Gastroesophageal sphincter (tissue), 4 donors: ENCODE measurements around the gene SEZ6L. TPM values are rescaled to one million over a fixed set of nuclear protein-coding genes. Genes with fewer than 3 reads are reported as not detected.

Experiments used
- ATAC-seq: fragments of 150-250 bp; one replicate; pipeline ENCODE4 v1.9.1; 2016; ENCODE audit warnings: mild to moderate bottlenecking, moderate library complexity
- H3K27ac ChIP-seq, 4 donors: fragments of 200-600 bp; sonication (generic) in 3 of 4; 1 replicate in 3 of 4; 2 replicates in 1 of 4; pipeline ENCODE4 v1.5.1; 2016 to 2019
- H3K27me3 ChIP-seq: fragments of 200-600 bp; sonication (generic); one replicate; pipeline ENCODE4 v1.5.1; 2019
- H3K36me3 ChIP-seq, 2 donors: fragments of 200-600 bp; sonication (generic); one replicate each; pipeline ENCODE4 v1.5.1; 2019; ENCODE audit warnings: control low read depth in 1 of 2
- H3K4me1 ChIP-seq, 3 donors: fragments of 200-600 bp; sonication (generic); 1 replicate in 2 of 3; 2 replicates in 1 of 3; pipeline ENCODE4 v1.5.1; 2016 to 2019; ENCODE audit warnings: control low read depth in 2 of 3
- H3K4me3 ChIP-seq, 2 donors: fragments of 200-600 bp; sonication (generic); one replicate each; pipeline ENCODE4 v1.5.1; 2019; ENCODE audit warnings: mild to moderate bottlenecking in 1 of 2, moderate library complexity in 1 of 2
- H3K9me3 ChIP-seq, 3 donors: fragments of 200-600 bp; sonication (generic); one replicate each; pipeline ENCODE4 v1.5.1; 2017 to 2019; ENCODE audit warnings: control low read depth in 2 of 3
- EP300 ChIP-seq: sonication (generic); formaldehyde crosslinking; IDR thresholded peaks from one replicate; pipeline ENCODE4 v1.6.1; 2017; ENCODE audit warnings: antibody characterized with exemption, mild to moderate bottlenecking
- POLR2A ChIP-seq, 2 donors: fragments of 450-650 bp; IDR thresholded peaks; one replicate each; pipeline ENCODE4 v1.6.1; 2017; ENCODE audit warnings: antibody characterized with exemption in 2 of 2, mild to moderate bottlenecking in 2 of 2, moderate library complexity in 1 of 2
- POLR2AphosphoS5 ChIP-seq: sonication (generic); formaldehyde crosslinking; IDR thresholded peaks from one replicate; pipeline ENCODE4 v1.6.1; 2017; ENCODE audit warnings: antibody characterized with exemption
- WGBS, 2 donors: methylation state at CpG; one replicate each; pipeline ENCODE4 v1.1.5; 2018; ENCODE audit warnings: low coverage in 1 of 2; 5-methylcytosine and 5-hydroxymethylcytosine counted together
- total RNA-seq, 4 donors: library from RNA; depleted of rRNA; stranded (reverse); fragments of >200 nt; gene quantifications; one replicate each; pipeline ENCODE4 v1.1.0, GENCODE V29; 2016
- TF ChIP-seq, protein P1 (sequence below), 4 experiments: fragments of 200-600 bp in 2 of 4; fragments of 450-650 bp in 2 of 4; sonication (generic) in 1 of 4; IDR thresholded peaks; one replicate each; pipeline ENCODE4 v1.5.1; 2017 to 2019; ENCODE audit warnings: antibody characterized with exemption in 4 of 4, mild to moderate bottlenecking in 2 of 4, moderate library complexity in 2 of 4

SEZ6L gene
- total RNA-seq, 4 donors from 2014 or later = 0.12 to 0.47 (median 0.28) TPM

DNA sequence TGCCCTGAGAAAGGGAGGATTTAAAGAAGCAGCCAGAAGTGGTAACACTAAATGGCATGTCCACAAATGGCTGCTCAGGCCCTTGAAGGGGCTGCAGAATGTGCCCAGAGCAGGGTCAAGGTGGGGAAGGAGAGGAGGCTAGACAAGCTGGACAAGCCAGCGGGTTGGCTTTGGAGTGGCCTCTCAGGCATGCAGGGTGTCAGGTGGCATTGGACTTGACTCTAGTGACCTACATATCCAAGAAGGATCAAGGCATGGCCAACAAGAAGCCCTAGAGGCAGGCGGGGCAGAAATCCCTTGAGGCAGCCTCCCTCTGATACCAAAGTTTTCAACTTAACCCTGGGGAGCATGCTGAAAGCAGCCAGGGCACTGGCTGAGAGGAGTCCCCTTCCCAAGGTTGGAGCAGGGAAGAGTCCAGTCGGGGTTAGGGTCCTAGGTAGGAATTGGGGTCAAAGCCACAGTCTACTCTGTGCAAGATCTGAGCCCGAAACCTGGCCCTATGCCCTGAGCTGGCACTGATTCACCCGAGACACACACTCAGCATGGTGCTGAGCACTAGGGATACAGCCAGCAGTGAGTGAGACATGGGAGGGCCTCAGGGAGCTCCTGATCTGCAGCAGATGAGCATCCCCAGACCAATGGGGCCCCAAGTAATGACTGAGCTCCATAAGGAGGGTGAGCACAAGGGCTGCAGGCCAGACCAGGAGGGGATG lies 164.0 kb downstream of the SEZ6L start:
- Histone ChIP-seq H3K36me3 (no peaks in the 10 kb centered on the region), H3K4me3 (no peak overlapping the region), H3K27me3 (peaks cover 53% of the 10 kb centered on the region), H3K9me3 (no peaks in the 10 kb centered on the region), H3K4me1 (no peaks in the 10 kb centered on the region), H3K27ac (no peak overlapping the region)
- no peak for TF ChIP-seq POLR2AphosphoS5
- no peak for ATAC-seq
- 58 to 83% methylated on average over 2 to 3 of the region's 5 CpGs for WGBS, 2 donors

DNA sequence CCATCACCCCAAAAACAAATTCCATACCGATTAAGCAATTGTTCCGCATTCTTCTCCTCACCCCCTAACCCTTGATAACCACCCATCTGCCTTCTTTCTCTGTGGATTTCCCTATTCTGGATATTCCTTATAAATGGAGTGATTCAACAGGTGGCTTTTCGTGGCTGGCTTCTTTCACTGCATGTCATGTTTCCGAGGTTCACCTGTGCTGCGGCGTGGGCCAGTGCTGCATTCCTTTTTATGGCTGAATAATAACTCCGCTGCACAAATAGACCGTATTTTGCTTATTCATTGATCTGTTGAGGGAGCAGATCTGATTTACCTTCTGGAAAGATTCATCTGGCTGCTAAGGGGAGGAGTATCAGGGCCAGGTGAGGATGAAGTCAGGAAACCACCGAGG lies 165.0 kb downstream of the SEZ6L start:
- no peak overlapping the region for H3K27ac ChIP-seq
- TF ChIP-seq, protein P1, sequence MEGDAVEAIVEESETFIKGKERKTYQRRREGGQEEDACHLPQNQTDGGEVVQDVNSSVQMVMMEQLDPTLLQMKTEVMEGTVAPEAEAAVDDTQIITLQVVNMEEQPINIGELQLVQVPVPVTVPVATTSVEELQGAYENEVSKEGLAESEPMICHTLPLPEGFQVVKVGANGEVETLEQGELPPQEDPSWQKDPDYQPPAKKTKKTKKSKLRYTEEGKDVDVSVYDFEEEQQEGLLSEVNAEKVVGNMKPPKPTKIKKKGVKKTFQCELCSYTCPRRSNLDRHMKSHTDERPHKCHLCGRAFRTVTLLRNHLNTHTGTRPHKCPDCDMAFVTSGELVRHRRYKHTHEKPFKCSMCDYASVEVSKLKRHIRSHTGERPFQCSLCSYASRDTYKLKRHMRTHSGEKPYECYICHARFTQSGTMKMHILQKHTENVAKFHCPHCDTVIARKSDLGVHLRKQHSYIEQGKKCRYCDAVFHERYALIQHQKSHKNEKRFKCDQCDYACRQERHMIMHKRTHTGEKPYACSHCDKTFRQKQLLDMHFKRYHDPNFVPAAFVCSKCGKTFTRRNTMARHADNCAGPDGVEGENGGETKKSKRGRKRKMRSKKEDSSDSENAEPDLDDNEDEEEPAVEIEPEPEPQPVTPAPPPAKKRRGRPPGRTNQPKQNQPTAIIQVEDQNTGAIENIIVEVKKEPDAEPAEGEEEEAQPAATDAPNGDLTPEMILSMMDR (IDR thresholded peaks at IDR 0.05) = no peak
- no peak for TF ChIP-seq POLR2A (IDR thresholded peaks at IDR 0.05)
- no peak for TF ChIP-seq EP300
- TF ChIP-seq POLR2AphosphoS5 = no peak
- H3K4me3 ChIP-seq = no peak overlapping the region
- ATAC-seq = no peak
- H3K27me3 ChIP-seq = peaks cover 62% of the 10 kb centered on the region
- WGBS, 2 donors = 70 to 85% methylated on average over 6 to 9 of the region's 9 CpGs
- H3K9me3 ChIP-seq = no peaks in the 10 kb centered on the region
- H3K36me3 ChIP-seq = no peaks in the 10 kb centered on the region
- no peaks in the 10 kb centered on the region for H3K4me1 ChIP-seq

DNA sequence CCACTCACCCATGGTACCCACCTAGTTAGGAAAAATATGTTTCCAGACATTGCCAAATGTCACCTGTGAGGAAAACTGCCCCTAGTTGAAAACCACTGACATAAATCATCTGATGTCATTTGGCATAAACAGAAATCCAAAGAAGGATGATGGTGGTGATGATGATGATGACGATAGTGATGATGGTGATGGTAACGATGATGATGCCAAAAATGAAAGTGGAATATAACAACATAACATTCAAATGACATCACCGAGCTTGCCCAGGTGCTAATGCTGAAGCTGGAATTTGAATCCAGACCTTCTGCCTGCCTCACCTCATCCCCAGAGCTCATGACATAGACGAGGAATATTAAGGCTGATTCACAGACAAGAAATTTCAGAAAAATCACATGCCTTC lies 167.5 kb downstream of the SEZ6L start:
- Histone ChIP-seq H3K4me1 (no peaks in the 10 kb centered on the region), H3K9me3 (no peaks in the 10 kb centered on the region), H3K4me3 (no peak overlapping the region), H3K27ac (no peak overlapping the region), H3K27me3 (peaks cover 75% of the 10 kb centered on the region), H3K36me3 (no peaks in the 10 kb centered on the region)
- WGBS, 2 donors = 78 to 79% methylated on average over 2 to 4 of the region's 4 CpGs
- TF ChIP-seq EP300 (no peak), POLR2AphosphoS5 (no peak), POLR2A (IDR thresholded peaks at IDR 0.05) (no peak)
- TF ChIP-seq, protein P1 (IDR thresholded peaks at IDR 0.05) = no peak
- no peak for ATAC-seq

DNA sequence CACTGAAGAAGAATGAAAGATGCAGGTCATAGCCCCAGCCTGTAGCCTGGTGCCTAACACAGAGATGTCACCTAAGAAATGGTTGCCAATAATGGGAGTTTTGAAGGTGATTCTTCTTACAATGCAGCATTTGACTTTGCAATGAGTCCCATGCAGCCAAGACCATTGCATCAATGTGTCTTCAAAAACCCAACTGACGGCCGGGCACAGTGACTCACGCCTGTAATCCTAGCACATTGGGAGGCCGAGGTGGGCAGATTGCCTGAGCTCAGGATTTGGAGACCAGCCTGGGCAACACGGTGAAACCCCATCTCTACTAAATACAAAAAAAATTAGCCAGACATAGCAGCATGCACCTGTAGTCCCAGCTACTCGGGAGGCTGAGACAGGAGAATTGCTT lies 170.5 kb downstream of the SEZ6L start:
- TF ChIP-seq POLR2AphosphoS5 (no peak), EP300 (no peak), POLR2A (IDR thresholded peaks at IDR 0.05) (no peak)
- TF ChIP-seq, protein P1 (IDR thresholded peaks at IDR 0.05) = no peak
- Histone ChIP-seq H3K27me3 (peaks cover 63% of the 10 kb centered on the region), H3K4me1 (no peaks in the 10 kb centered on the region), H3K27ac (no peak overlapping the region), H3K36me3 (no peaks in the 10 kb centered on the region), H3K9me3 (peaks cover 0 to 4% (median 0%) of the 10 kb centered on the region in 3 donors), H3K4me3 (no peak overlapping the region)
- ATAC-seq = no peak
- WGBS, 2 donors = 50 to 83% methylated on average over 1 of the region's 6 CpGs

DNA sequence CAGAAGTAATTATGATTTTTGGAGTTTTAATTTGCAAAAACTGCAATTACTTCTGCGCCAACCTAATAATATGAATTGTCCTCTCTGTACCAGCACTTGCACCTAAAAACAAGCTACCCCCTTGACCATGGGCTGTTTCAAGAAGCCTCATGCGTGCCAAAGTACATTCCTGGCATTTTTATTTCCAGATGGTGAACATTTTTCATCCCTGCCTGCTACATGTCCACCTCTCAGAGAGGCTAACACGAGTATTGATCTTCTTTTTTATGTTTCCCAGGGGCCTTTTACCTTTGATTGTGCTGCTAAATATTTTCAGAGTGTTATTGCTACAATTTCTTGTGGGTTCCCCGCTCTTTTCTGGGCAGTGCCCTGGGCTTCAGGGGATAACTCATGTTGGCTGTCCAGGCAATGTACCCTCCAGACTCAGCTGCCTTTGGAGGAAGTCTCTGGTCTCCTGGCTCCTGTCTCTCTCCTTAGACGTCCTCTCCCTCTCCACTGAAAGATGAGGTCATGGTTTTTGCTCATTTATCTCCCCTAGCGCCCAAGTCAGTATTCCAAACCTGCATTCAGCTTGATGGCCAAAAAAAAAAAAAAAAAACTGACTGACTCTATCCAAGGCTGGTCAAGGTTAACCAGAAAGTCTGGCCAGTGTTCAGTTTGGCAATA lies 173.6 kb downstream of the SEZ6L start:
- Histone ChIP-seq H3K4me3 (no peak overlapping the region), H3K27ac (no peak overlapping the region), H3K27me3 (peaks cover 72% of the 10 kb centered on the region), H3K9me3 (peaks cover 0 to 13% (median 0%) of the 10 kb centered on the region in 3 donors), H3K36me3 (no peaks in the 10 kb centered on the region), H3K4me1 (no peaks in the 10 kb centered on the region)
- WGBS, 2 donors = 33 to 44% methylated on average over 4 to 6 of the region's 6 CpGs
- no peak for ATAC-seq
- TF ChIP-seq, protein P1 (IDR thresholded peaks at IDR 0.05) = no peak
- TF ChIP-seq POLR2A (IDR thresholded peaks at IDR 0.05) = no peak
- TF ChIP-seq POLR2AphosphoS5 = no peak
- no peak for TF ChIP-seq EP300
